ENCODE measurements around the gene SLCO1A2. TPM values are rescaled to one million over a fixed set of nuclear protein-coding genes. Genes with fewer than 3 reads are reported as not detected.

SLCO1A2 gene
- total and polyA plus RNA-seq, 2 of the 4 experiments (the other 2 are of a cell fraction) = not detected

DNA sequence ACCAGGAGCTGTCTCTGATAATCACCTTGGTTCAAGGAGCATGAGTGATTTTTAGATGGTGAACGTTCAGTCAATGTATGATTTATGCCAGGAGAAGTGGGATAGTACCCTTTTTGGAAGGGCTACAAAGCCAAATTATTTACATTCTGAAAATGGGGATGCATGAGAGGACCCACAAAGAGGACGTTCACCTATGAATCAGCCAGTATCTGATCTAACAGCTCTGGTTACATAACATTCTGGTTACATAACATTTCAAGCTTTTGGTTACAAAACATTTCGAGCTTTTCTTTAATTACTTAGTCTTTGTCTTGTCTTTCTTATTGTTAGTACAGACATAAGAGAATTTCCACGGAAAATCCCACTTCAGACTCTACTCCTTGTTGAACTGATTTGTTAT is 68.8 kb downstream of the SLCO1A2 start:
- no peak overlapping the region for H3K23ac ChIP-seq (ENCODE audit: low read depth, low read length)
- TF ChIP-seq, protein P1, sequence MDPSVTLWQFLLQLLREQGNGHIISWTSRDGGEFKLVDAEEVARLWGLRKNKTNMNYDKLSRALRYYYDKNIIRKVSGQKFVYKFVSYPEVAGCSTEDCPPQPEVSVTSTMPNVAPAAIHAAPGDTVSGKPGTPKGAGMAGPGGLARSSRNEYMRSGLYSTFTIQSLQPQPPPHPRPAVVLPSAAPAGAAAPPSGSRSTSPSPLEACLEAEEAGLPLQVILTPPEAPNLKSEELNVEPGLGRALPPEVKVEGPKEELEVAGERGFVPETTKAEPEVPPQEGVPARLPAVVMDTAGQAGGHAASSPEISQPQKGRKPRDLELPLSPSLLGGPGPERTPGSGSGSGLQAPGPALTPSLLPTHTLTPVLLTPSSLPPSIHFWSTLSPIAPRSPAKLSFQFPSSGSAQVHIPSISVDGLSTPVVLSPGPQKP (IDR thresholded peaks at IDR 0.05; ENCODE audit: borderline replicate concordance, low read depth, low read length) = no peak
- TF ChIP-seq MXI1 (IDR thresholded peaks at IDR 0.05; ENCODE audit: borderline replicate concordance, low read depth, low read length) (no peak), CEBPB (IDR thresholded peaks at IDR 0.05; ENCODE audit: low read depth, low read length) (no peak), CHD1 (IDR thresholded peaks at IDR 0.05; ENCODE audit: low read depth, low read length) (no peak), MAZ (IDR thresholded peaks at IDR 0.05; ENCODE audit: borderline replicate concordance, low read depth, low read length) (no peak), NFE2L2 (IDR thresholded peaks at IDR 0.05; ENCODE audit: low read depth, low read length) (no peak), POLR2A (IDR thresholded peaks at IDR 0.05; ENCODE audit: low read depth, low read length) (no peak), MAFK (IDR thresholded peaks at IDR 0.05; ENCODE audit: low read depth, low read length) (no peak), RCOR1 (IDR thresholded peaks at IDR 0.05; ENCODE audit: insufficient replicate concordance, low read length) (no peak), FOS (IDR thresholded peaks at IDR 0.05; ENCODE audit: low read depth, low read length) (no peak), RAD21 (IDR thresholded peaks at IDR 0.05; ENCODE audit: low read length) (no peak), SMC3 (IDR thresholded peaks at IDR 0.05; ENCODE audit: low read depth, low read length) (no peak), BHLHE40 (IDR thresholded peaks at IDR 0.05; ENCODE audit: low read depth, low read length) (no peak), RFX5 (IDR thresholded peaks at IDR 0.05; ENCODE audit: low read depth, low read length) (no peak)
- TF ChIP-seq, protein P2, sequence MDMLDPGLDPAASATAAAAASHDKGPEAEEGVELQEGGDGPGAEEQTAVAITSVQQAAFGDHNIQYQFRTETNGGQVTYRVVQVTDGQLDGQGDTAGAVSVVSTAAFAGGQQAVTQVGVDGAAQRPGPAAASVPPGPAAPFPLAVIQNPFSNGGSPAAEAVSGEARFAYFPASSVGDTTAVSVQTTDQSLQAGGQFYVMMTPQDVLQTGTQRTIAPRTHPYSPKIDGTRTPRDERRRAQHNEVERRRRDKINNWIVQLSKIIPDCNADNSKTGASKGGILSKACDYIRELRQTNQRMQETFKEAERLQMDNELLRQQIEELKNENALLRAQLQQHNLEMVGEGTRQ (IDR thresholded peaks at IDR 0.05; ENCODE audit: low read depth, low read length) = no peak
- TF ChIP-seq, protein P3, sequence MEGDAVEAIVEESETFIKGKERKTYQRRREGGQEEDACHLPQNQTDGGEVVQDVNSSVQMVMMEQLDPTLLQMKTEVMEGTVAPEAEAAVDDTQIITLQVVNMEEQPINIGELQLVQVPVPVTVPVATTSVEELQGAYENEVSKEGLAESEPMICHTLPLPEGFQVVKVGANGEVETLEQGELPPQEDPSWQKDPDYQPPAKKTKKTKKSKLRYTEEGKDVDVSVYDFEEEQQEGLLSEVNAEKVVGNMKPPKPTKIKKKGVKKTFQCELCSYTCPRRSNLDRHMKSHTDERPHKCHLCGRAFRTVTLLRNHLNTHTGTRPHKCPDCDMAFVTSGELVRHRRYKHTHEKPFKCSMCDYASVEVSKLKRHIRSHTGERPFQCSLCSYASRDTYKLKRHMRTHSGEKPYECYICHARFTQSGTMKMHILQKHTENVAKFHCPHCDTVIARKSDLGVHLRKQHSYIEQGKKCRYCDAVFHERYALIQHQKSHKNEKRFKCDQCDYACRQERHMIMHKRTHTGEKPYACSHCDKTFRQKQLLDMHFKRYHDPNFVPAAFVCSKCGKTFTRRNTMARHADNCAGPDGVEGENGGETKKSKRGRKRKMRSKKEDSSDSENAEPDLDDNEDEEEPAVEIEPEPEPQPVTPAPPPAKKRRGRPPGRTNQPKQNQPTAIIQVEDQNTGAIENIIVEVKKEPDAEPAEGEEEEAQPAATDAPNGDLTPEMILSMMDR (conservative IDR thresholded peaks at IDR 0.05; ENCODE audit: low read depth, low read length) = no peak
- intact Hi-C loops (cut with micrococcal nuclease) (no loop called here), in situ Hi-C loops (cut with MboI; ENCODE audit: low sequenced_read_pairs) (no loop called here), dilution Hi-C loops (cut with HindIII; ENCODE audit: low sequenced_read_pairs, unreplicated experiment) (no loop called here)
- CTCF ChIA-PET = no interaction called here
- H3K4ac ChIP-seq (ENCODE audit: low read depth, low read length) = no peak overlapping the region
- no peak overlapping the region for H2AK5ac ChIP-seq (ENCODE audit: low read depth, low read length)
- H3K9me1 ChIP-seq (ENCODE audit: insufficient read depth, low read length) = no peaks in the 10 kb centered on the region
- no peak overlapping the region for H3K4me3 ChIP-seq (ENCODE audit: insufficient read depth, low read depth, low read length)
- H4K5ac ChIP-seq (ENCODE audit: low read depth, low read length) = no peak overlapping the region
- no peak overlapping the region for H2BK5ac ChIP-seq (ENCODE audit: low read depth, low read length, poor library complexity, severe bottlenecking)
- no peak overlapping the region for H3K4me2 ChIP-seq (ENCODE audit: low read depth, low read length)
- no peak overlapping the region for H3K18ac ChIP-seq (ENCODE audit: low read depth, low read length)
- H3K27me3 ChIP-seq (ENCODE audit: control insufficient read depth, insufficient read depth, low read length) = no peaks in the 10 kb centered on the region
- POLR2A ChIA-PET (ENCODE audit: unreplicated experiment) = no interaction called here
- no peak overlapping the region for H2AK9ac ChIP-seq (replicated peaks; ENCODE audit: low read depth, low read length, poor library complexity)
- H3K27ac ChIP-seq (ENCODE audit: insufficient read depth, low read length) = no peak overlapping the region
- H2BK120ac ChIP-seq (ENCODE audit: low read depth, low read length) = no peak overlapping the region
- DNase-seq (no peak), ATAC-seq (ENCODE audit: low read depth) (no peak)
- no peak overlapping the region for H2AFZ ChIP-seq (replicated peaks; ENCODE audit: low read length, poor library complexity)
- H4K8ac ChIP-seq (ENCODE audit: low read depth in 2 of 2, low read length in 2 of 2) = no peak overlapping the region
- no peak overlapping the region for H3K9ac ChIP-seq (ENCODE audit: low read depth, low read length)
- H4K20me1 ChIP-seq (ENCODE audit: insufficient read depth, low read length) = no peaks in the 10 kb centered on the region
- H2BK15ac ChIP-seq (ENCODE audit: low read depth, low read length) = no peak overlapping the region
- H2BK20ac ChIP-seq (ENCODE audit: low read depth, low read length) = no peak overlapping the region
- H3K14ac ChIP-seq (replicated peaks; ENCODE audit: low read depth, low read length) = no peak overlapping the region
- no peaks in the 10 kb centered on the region for H3K79me1 ChIP-seq (ENCODE audit: low read depth in 1 of 2, low read length in 2 of 2)
- no CpG with 5 or more reads among the region's 4 CpGs for WGBS, 2 experiments (ENCODE audit: extremely low coverage in 2 of 2, insufficient read length in 1 of 2)
- BruUV-seq (replicated peaks) = no TSS peak
- no peak overlapping the region for H4K91ac ChIP-seq (ENCODE audit: insufficient read depth, low read depth, low read length)
- no peak overlapping the region for H3K56ac ChIP-seq (ENCODE audit: extremely low read depth, insufficient read depth, low read length)
- no peaks in the 10 kb centered on the region for H3K36me3 ChIP-seq (ENCODE audit: control insufficient read depth, insufficient read depth, low read length)
- H3K9me3 ChIP-seq (ENCODE audit: control insufficient read depth, insufficient read depth, low read length) = peaks cover 8% of the 10 kb centered on the region; the same call in 1 of the 2 replicates
- no peaks in the 10 kb centered on the region for H3K4me1 ChIP-seq (ENCODE audit: control insufficient read depth, insufficient read depth, low read length)
